ENCODE data around the gene DPF3. TPM values are rescaled to one million over a fixed set of nuclear protein-coding genes. Genes with fewer than 3 reads are reported as not detected.

The DPF3 gene
- total and polyA plus RNA-seq, 2 donors (not counting 1 experiment from before 2014, with no cell fraction given) = 3.4 to 10.2 TPM

DNA sequence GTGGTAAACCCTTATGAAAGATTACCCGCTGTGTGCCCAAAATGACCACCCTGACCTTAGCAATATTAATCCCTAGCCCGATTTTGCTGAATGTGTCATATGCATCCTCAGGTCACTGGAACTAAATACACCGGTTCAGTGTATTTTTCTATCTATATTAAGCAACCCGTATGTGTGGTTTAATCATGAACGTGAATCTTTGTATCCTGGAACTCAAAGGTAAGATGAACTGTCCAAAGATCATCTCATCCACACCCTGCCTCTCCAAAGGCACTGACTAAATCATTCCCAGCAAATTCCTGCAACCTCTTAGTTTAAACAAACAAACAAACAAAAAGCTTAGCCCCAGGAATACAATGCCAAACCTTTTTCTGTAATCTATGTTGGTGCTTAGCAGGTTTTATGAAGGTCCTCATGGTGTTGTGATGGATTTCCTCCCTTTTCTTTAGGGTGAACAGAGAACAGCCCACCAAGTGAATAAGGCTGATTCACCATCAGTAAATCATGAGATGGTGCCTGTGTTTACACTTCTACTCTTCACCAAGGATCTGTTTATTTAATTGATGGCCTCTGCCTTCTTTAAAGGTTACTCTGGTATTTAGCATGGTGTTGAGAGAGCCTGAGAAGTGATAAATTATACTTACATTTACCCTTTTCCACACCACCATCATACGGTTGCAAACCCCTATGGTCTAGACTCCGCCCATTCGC, 298.6 kb downstream of the DPF3 start:
- Mint-ChIP-seq H3K4me3 (no peak overlapping the region), H3K27me3 (peaks cover 2% of the 10 kb centered on the region), H3K27ac (no peak overlapping the region), H3K9me3 (ENCODE audit: insufficient read depth) (no peaks in the 10 kb centered on the region), H3K4me1 (peaks cover 66% of the 10 kb centered on the region)
- peaks cover 0 to 9% (median 0%) of the 10 kb centered on the region in 3 donors for H3K9me3 ChIP-seq (ENCODE audit: control extremely low read depth in 1 of 3, control insufficient read depth in 2 of 3, insufficient read depth in 1 of 3, low read length in 2 of 3)
- H3K79me2 ChIP-seq (ENCODE audit: control insufficient read depth, insufficient read depth, low read length) = no peaks in the 10 kb centered on the region
- no peaks in the 10 kb centered on the region for H3K36me3 ChIP-seq (replicated peaks in 1 of 2; ENCODE audit: control extremely low read depth in 1 of 2, control insufficient read depth in 1 of 2, extremely low read depth in 1 of 2, insufficient read depth in 2 of 2, low read length in 1 of 2)
- CTCF ChIA-PET = no interaction called here
- H3K4me3 ChIP-seq (ENCODE audit: control extremely low read depth in 1 of 5, extremely low read depth in 1 of 5, insufficient read depth in 1 of 5, low read depth in 2 of 5, low read length in 4 of 5) = no peak overlapping the region
- no peak for ATAC-seq (ENCODE audit: low read depth)
- H3K4me1 ChIP-seq (ENCODE audit: control insufficient read depth in 2 of 2, insufficient read depth in 2 of 2, low read length in 2 of 2) = peaks cover 45 to 56% of the 10 kb centered on the region in 2 donors
- no peak overlapping the region for H2AFZ ChIP-seq (ENCODE audit: insufficient read depth, low read depth, low read length, poor library complexity, severe bottlenecking)
- no peak for TF ChIP-seq EZH2 (IDR thresholded peaks at IDR 0.05; ENCODE audit: borderline replicate concordance, insufficient read depth, low read depth, low read length, poor library complexity, severe bottlenecking)
- H3K27me3 ChIP-seq (replicated peaks in 1 of 4; ENCODE audit: control extremely low read depth in 1 of 4, control insufficient read depth in 3 of 4, insufficient read depth in 4 of 4, low read length in 3 of 4) = no peaks in the 10 kb centered on the region
- no peak for DNase-seq
- POLR2A ChIA-PET = no interaction called here
- WGBS (ENCODE audit: insufficient coverage) = 100% methylated on average over 5 of the region's 8 CpGs
- H3K9ac ChIP-seq (ENCODE audit: low read length) = no peak overlapping the region
- H4K20me1 ChIP-seq (ENCODE audit: control insufficient read depth, insufficient read depth, low read length, poor library complexity, severe bottlenecking) = no peaks in the 10 kb centered on the region
- H3K4me2 ChIP-seq (replicated peaks; ENCODE audit: low read depth, low read length, poor library complexity, severe bottlenecking) = peak overlapping the region; percentile 39
- no peak overlapping the region for H3K27ac ChIP-seq (ENCODE audit: low read length in 2 of 2)
- intact Hi-C loops (cut with micrococcal nuclease) = loop anchor here (5.0 to 10.0 kb wide), 2 partner anchors 78 to 299 kb away; partner anchors contain the start of gene DPF3

DNA sequence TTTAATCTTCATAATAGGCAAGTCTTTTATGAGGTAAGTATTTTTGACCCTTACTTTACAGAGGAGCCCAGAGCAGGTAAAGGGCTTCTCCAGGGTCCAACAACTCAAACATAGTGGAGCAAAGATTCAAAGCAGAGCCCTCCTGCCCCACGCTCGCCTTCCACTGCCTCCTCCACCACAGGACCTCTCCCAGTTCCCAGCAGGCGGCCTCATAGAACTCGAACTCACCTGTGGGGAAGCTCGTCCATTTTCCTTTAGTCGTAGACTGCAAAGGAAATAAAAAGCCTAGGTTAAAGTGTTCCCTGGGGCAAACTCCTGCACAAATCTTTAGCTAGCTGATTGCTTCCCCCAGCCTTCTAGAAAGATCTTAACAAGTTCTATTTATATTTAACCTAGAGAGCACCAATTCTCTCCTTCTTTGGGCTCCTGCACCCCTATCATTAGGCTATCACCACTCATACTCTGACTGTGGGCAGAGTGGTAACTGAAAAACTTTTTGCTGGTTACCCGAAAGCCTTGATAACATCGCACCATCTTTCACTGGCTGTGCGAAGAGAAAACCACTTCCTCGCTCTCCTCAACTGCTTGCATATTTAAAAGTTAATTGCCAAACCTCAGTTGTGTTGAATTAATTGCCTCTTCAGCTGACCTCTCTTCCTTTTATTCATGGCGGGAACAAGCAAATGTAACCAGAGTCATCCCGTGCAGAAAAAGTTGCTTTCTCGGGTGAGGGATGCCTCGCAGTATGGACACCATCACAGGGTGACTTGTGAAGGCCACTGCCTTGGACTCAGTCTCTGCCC, 299.6 kb downstream of the DPF3 start:
- no peak for ATAC-seq (ENCODE audit: low read depth)
- Mint-ChIP-seq H3K4me1 (peaks cover 70% of the 10 kb centered on the region), H3K27ac (no peak overlapping the region), H3K27me3 (no peaks in the 10 kb centered on the region), H3K4me3 (peak overlapping the region; percentile 23), H3K9me3 (ENCODE audit: insufficient read depth) (no peaks in the 10 kb centered on the region)
- no peak overlapping the region for H3K9ac ChIP-seq (ENCODE audit: low read length)
- DNase-seq = no peak
- WGBS (ENCODE audit: insufficient coverage) = 10% methylated on average over 9 of the region's 14 CpGs
- peaks cover 50 to 55% of the 10 kb centered on the region in 2 donors for H3K4me1 ChIP-seq (ENCODE audit: control insufficient read depth in 2 of 2, insufficient read depth in 2 of 2, low read length in 2 of 2)
- peaks cover 0 to 9% (median 1%) of the 10 kb centered on the region in 3 donors for H3K9me3 ChIP-seq (ENCODE audit: control extremely low read depth in 1 of 3, control insufficient read depth in 2 of 3, insufficient read depth in 1 of 3, low read length in 2 of 3)
- intact Hi-C loops (cut with micrococcal nuclease) = loop anchor here (10.0 kb wide), 1 partner anchor 301 kb away; the partner anchor contains the start of gene DPF3
- no peaks in the 10 kb centered on the region for H4K20me1 ChIP-seq (ENCODE audit: control insufficient read depth, insufficient read depth, low read length, poor library complexity, severe bottlenecking)
- no peak overlapping the region for H3K4me3 ChIP-seq (ENCODE audit: control extremely low read depth in 1 of 5, extremely low read depth in 1 of 5, insufficient read depth in 1 of 5, low read depth in 2 of 5, low read length in 4 of 5)
- POLR2A ChIA-PET = no interaction called here
- H3K27ac ChIP-seq (ENCODE audit: low read length in 2 of 2) = no peak overlapping the region
- no peaks in the 10 kb centered on the region for H3K27me3 ChIP-seq (replicated peaks in 1 of 4; ENCODE audit: control extremely low read depth in 1 of 4, control insufficient read depth in 3 of 4, insufficient read depth in 4 of 4, low read length in 3 of 4)
- peak overlapping the region; percentile 39 for H3K4me2 ChIP-seq (replicated peaks; ENCODE audit: low read depth, low read length, poor library complexity, severe bottlenecking)
- TF ChIP-seq EZH2 (IDR thresholded peaks at IDR 0.05; ENCODE audit: borderline replicate concordance, insufficient read depth, low read depth, low read length, poor library complexity, severe bottlenecking) = no peak
- TF ChIP-seq, protein P1, sequence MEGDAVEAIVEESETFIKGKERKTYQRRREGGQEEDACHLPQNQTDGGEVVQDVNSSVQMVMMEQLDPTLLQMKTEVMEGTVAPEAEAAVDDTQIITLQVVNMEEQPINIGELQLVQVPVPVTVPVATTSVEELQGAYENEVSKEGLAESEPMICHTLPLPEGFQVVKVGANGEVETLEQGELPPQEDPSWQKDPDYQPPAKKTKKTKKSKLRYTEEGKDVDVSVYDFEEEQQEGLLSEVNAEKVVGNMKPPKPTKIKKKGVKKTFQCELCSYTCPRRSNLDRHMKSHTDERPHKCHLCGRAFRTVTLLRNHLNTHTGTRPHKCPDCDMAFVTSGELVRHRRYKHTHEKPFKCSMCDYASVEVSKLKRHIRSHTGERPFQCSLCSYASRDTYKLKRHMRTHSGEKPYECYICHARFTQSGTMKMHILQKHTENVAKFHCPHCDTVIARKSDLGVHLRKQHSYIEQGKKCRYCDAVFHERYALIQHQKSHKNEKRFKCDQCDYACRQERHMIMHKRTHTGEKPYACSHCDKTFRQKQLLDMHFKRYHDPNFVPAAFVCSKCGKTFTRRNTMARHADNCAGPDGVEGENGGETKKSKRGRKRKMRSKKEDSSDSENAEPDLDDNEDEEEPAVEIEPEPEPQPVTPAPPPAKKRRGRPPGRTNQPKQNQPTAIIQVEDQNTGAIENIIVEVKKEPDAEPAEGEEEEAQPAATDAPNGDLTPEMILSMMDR (IDR thresholded peaks at IDR 0.05) = no peak
- H2AFZ ChIP-seq (ENCODE audit: insufficient read depth, low read depth, low read length, poor library complexity, severe bottlenecking) = peak overlapping the region; percentile 60
- no peaks in the 10 kb centered on the region for H3K79me2 ChIP-seq (ENCODE audit: control insufficient read depth, insufficient read depth, low read length)
- CTCF ChIA-PET = interaction anchor here (1.1 kb wide), 1 partner anchor 311 kb away, joined by 3 read pairs; no protein-coding TSS in a partner anchor
- H3K36me3 ChIP-seq (replicated peaks in 1 of 2; ENCODE audit: control extremely low read depth in 1 of 2, control insufficient read depth in 1 of 2, extremely low read depth in 1 of 2, insufficient read depth in 2 of 2, low read length in 1 of 2) = no peaks in the 10 kb centered on the region

Measured in B cell (primary cell).